DMS153 (cell line): ENCODE data around the gene MRLN.
"Not testable (repeated sequence)": the region's sequence is repeated elsewhere in the genome, so short reads cannot be mapped to it uniquely, and the experiment has no call there.

Experiments
- DNase-seq: peaks from one replicate; lab custom pipeline; 2025; lab: John Stamatoyannopoulos, UW

MRLN gene

DNA sequence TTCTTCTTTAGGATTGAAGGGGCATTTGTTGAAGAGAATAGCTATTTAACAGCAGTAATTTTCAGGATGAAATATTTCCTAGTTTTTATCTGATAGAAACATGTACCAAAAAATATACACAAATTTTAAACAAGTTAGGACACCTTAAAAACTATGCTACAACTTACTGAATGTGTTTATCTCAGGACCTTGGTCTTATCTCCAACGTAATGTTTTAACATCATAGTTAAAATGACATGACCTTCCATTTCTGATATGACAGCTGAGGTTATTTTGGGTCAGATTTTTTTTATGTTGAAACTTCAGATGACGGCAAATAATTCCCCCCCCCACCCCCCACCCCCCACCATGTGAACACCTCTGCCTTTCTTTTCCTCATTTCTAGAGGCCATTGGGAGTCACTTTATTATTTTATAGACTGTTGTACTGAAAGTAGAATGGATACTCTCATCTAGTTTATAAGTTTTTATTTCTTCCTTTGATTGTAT is 8.0 kb downstream of the MRLN start:
- no peak for DNase-seq

DNA sequence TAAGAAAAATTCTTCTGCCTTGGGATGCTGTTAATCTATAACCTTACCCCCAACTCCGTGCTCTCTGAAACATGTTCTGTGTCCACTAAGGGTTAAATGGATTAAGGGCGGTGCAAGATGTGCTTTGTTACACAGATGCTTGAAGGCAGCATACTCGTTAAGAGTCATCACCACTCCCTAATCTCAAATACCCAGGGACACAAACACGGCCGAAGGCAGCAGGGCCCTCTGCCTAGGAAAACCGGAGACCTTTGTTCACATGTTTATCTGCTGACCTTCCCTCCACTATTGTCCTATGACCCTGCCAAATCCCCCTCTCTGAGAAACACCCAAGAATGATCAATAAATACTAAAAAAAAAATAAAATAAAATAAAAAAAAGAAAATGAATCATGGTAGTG is 8.5 kb downstream of the MRLN start:
- not testable (repeated sequence) for DNase-seq

DNA sequence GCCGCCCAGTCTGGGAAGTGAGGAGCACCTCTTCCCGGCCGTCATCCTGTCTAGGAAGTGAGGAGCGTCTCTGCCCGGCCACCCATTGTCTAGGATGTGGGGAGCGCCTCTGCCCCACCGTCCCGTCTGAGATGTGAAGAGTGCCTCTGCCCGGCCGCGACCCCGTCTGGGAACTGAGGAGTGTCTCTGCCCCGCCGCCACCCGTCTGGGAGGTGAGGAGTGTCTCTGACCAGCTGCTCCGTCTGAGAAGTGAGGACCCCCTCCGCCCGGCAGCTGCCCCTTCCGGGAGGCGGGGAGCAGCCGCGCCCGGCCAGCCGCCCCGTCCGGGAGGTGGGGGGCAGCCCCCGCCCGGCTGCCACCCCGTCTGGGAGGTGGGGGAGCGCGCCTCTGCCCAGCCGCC is 9.1 kb downstream of the MRLN start:
- not testable (repeated sequence) for DNase-seq

DNA sequence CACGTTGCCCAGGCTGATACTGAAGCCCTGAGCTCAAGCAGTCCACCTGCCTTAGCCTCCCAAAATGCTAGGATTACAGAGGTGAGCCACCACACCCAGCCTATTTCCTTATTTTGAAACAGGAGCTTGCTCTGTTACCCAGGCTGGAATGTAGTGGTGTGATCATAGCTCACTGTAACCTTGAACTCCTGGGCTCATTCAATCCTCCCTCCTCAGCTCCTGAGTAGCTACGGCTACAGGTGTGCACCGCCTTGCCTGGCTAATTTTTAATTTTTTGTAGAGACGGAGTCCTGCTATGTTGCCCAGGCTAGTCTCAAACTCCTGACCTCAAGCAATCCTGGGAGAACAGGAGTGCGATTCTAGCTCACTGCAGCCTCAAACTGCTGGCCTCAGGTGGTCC is 11.7 kb downstream of the MRLN start:
- no peak for DNase-seq

DNA sequence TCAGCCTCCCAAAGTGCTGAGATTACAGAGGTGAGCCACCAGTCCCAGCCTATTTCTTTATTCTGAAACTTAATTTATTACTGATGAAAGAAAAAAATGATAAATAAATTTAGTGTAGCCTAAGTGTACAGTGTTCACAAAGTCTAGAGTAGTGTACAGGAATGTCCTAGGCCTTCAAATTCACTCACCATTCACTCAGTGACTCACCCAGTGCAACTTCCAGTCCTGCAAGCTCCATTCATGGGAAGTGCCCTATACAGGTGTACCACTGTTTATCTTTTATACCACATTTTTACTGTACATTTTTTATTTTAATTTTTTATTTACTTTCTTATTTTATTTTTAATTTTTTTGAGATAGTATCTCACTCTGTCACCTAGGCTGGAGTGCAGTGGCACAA is 12.2 kb downstream of the MRLN start:
- no peak for DNase-seq

DNA sequence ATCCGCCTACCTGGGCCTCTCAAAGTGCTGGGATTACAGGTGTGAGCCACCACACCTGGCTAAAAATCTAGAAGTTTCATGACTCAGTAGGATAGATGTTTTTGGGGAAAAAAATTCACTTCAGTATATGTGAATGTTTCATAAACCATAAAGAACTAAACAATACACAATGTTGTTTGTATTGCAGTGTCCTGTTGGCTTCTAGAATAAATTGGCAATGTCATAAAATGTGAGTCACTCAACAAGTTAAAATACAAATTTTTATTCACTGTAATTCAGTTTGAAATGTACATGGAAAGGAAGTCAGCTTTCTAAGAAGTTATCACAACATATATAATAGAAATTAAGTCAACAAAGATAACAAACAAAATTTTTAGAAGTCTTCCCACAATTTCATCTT is 16.5 kb downstream of the MRLN start:
- no peak for DNase-seq

DNA sequence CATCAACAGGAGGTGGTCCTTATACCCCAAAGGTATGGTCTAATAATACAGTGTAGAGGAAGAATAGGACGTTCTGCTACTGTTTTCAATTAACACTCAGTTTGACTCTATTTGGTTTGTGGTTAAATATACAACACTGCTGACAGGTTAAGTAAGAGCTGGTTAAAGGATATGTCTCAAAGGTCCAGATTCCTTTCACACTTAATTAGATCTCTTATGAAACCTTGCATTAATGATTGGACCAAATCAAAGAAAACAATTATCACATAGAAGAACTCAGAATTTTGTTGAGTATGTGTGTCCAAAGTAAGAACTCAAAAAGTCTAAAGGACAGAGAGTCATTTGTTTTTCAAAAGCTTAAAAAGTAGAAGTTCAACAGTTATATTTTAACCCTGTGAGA is 18.0 kb downstream of the MRLN start:
- no peak for DNase-seq

DNA sequence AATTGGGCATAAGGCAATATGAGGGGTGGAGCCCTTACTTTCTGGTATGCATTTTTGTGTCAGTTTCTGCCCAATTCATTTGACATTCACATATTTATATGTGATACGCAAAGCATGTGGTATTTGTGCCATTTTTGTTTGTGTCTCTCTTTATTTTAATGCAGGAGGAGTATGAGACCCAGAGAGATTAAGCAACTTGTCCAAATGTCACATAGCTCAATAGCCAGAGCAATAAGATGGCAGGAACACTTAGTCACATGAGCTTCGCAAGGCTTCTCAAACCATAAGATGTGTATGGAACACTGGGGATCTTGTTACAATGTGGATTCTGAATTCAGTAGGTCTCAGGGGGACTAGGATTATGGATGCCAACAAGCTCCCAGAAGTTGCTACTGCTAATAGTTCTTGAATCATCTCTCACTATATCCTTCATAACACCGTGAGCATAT is 19.2 kb downstream of the MRLN start:
- DNase-seq = no peak

DNA sequence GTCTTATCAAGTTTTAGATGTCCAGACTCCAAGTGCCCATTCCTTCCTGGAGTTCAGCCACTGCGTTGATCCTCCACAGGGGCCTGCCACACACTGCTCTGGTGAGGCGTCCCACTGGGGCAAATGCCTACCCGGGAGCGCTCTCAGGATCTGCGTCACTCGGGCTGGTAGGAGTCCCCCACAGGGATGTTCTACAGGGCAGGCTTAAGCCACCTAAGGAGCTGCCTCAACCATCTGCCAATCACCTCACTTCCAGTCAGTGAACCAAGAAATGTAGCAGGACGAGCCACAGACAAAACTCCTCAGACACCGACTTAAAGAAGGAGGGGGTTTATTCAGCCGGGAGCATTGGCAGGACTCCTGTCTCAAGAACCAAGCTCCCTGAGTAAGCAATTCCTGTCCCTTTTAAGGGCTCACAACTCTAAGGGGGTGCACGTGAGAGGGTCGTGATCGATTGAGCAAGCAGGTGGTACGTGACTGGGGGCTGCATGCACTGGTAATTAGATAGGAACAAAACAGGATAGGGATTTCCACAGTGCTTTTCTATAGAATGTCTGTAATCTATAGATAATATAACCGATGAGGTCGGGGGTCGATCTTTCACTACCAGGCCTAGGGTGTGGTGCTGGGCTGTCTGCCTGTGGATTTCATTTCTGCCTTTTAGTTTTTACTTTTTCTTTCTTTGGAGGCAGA is 19.8 kb downstream of the MRLN start:
- DNase-seq = not testable (repeated sequence)

DNA sequence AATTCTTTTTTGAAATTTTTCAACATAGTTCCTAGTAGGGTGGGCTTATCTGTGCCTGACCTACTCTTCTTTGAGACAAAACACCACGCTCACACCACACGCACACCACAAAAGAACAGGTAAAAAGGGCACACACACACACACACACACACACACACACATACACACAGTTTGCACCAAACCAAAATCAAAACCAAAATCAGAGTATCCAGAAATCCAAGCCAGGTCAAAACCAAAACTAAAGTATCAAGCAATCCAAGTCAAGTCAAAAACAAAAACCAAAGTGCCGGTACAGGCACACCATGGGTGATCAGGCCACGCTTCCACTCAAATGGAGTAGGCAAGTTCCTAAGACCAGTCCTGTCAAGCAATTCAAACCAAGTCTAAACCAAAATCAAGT is 20.4 kb downstream of the MRLN start:
- DNase-seq = not testable (repeated sequence)

DNA sequence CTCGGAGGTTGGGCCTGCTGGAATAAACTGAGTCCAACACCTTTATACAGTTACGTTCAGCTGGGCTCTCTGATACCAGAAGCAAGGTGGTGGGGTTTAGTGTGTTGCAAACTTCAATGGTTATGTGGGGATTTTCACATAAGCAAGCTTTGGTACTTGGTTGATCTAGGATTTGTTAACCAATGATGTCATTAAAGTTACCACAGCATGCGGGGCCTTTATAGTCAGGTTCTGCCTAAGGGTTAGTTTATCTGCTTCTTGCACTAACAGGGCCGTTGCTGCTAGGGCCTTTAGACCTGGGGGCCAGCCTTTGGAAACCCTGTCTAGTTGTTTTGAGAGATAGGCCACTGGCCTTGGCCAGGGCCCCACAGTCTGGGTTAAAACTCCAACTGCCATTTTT is 24.1 kb downstream of the MRLN start:
- not testable (repeated sequence) for DNase-seq

DNA sequence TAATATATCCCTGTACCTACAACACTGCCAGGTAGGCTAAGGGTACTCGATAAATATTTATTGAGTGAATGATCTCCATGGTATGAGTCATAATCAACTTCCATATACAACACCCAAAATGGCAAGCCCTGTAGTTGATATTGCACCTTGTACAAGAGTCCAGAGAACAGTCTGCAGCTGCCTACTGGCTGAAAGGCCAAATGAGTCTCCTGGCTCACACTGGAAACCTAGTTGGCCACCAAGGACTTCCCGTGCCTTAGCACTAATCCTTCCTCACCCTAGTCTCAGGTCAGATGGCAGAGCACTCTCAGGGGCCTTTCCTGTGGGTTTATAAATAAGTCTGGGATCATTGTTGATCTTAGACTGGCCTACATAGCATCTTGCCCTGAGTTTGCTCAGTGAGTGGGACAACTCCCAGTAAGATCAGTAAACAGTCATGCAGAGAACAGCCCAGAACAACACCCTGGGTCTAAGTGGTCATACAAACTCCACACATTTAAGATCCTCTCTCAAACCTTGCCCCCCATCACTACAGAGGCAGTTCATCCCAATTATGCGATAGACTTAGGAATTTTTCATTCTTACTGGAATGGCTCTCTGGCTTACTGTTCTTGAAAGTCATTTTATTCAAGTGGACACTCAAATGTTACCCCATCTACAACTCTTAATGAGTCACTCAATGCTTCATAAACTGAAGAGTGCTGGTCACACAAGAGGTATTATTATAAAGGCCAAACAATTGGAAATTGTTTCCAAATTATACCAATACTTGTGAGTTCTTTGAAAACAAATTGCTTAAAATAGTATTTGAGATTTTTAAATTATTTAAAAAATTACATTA is 28.9 kb downstream of the MRLN start:
- DNase-seq = no peak

DNA sequence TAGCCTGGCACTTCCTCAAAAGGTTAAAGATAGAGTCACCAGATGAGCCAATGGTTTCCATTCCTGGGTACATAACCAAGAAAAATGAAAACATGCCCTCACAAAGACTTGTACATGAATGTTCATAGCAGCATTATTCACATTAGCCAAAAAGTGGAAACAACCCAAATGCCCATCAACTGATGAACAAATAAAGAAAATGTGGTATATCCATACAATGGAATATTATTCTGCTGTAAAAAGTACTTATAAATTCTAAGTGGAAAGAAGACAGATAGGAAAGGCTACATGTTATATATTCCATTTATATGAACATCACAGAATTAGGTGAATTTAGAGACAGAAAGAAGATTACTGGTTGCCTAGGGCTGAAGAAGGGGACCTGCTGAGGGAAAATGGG is 32.9 kb downstream of the MRLN start:
- DNase-seq = no peak

DNA sequence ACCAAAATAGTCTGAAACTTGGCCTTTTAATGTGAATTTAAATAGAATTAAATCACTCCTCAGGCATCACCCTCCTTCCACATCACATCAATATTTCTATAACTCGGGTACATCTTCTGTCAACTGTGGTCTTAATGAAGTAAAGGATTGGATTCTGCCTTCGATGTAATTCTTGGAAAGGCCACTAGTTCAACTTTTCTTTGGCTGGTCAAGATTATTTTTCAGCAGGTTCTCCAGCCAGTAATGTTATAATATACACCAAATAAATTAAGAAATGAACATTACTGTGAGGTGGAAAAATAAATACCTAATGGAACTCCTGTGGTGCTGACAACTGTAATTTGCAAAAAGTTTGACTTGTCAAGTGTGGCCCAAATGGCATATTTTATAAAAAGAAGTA is 33.9 kb downstream of the MRLN start:
- DNase-seq = no peak

DNA sequence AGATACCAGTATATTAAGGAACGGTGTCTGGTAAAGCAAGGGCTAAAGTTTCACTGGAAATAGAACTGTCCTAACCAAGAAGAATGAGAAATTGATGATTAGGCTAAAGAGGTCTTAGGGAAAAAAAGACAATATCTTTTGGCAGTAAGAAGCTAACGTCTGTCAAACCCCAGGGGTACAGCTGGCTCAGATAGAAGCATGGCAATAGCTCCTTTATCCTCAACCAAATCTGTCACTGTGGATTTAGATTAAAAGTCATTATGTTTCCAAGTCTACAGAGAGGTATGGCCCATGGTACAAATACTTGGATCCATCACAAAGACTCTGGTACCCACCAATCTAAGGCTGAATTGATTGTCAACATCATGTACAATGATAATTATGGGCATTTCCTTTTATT is 35.0 kb downstream of the MRLN start:
- no peak for DNase-seq

DNA sequence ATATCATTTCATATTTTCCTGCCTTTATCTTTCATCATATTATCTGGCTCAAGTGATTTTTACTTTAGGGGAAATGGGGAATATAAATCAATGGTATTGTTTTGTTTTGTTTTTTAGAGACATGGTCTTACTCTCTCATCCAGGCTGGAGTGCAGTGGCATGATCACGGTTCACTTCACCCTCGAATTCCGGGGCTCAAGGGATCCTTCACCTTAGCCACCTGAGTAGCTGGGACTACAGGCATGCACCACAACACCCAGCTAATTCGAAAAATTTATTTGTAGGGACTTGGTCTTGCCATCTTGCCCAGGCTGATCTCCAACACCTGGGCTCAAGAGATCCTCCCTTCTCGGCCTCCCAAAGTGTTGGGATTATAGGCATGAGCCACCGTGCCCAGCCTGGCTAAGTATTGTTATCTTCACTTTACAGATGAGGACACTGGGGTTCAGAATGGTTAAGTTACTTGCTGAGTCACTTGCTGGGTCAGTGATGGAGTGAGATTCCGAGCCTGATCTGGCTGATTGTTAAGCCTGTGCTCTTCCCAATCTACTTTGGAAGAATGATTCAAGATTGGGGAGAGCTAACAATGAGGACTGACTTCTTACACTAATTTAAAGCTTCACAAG is 39.9 kb downstream of the MRLN start:
- no peak for DNase-seq

DNA sequence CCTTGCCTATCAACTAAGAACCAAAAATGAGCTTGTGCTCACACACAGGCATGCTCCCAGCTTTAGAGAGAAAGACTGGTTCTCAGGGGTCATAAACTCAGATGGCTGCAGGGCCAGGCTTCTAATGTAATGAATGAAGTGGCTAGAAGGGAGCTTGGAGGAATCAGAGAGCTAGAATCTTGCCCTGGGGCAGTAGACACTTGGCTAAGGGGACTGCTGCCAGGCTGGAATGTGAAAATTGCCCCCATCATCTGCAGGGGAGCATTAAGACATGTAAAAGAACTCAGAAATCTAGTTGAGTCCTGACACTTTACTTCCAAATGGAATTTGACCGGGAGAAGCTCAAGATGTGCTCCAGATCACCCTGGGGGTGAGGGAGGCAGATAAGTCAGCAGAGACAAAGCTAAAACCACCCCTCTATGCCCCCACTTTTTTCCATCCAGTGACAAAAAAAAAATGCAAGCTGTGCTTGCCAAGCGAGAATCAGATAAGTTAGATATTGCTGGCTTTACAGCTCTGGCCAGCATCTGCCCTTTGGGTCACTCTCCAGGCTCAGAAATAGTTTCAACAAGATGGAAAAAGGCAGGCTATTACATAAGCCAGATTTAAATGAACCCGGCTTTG is 41.3 kb downstream of the MRLN start:
- no peak for DNase-seq

DNA sequence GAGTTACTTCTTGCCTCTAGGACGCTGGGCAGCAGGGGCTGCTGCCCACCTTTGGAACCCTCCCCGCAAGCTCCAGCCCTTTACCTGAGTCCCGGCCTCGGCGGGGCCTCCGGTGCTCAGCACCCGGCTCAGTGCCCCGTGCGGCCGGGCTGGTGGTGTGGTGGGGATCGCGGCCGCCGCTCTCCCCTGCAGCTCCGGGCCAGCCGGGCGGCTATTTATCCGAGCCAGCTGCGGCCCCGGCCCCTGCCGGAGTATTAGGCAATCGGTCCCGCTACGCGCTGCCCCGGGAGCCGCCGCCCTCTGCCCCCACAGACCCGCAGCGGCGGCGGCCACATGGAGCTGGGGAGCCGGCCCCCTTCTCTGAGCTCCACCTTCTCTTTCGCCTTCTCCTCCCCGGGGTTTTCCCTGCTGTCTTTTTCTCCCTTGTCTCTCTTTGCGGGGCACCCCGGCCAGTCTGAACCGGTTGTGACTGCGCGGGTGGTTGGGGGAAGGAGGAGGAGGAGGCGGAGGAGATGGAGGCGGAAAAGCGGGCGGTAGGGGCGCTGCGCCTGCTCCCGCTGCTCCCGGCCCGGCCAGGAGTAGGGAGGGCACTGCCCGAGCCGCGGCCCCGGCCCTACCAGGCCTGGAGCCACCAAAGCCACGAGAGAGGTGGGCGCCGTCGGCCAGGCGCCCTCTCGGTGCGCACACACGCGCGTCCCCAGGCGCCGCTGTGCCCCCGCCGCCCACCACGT is 43.7 kb downstream of the MRLN start, which contains the start of gene SLC16A9:
TSS of gene SLC16A9 (minus strand) at position 456 of the 731 bp plus-strand sequence. CDS start 25,559 bp downstream, outside the sequence.
- DNase-seq = peak; percentile 10

DNA sequence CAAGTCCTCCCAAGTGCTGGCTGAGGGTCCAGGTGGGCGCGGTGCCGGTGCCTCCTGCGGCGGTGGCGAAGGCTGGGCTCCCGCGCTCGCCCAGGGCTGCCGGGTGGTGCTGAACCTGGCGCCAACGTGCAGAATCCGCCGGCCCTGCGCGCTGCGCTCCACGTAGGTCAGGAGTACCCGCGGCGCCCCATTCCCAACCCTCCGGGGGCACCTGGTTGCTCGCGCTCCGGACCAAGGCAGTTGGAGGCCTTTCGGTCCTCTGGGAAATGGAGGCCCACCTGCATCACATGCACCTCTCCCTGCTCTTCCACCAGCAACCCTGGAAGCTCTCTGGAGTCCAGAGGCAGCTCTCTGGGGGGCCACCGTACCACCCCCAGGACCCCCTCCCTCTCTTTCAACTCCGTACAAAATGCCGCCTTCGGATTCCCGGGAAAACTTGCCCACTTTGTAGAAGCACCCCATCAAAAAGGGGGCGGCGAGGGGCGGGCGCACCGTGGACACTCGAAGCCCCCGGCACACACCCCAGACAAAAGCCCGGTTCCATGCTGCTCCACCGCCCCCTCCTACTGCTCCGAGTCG is 44.4 kb downstream of the MRLN start:
- DNase-seq = no peak

DNA sequence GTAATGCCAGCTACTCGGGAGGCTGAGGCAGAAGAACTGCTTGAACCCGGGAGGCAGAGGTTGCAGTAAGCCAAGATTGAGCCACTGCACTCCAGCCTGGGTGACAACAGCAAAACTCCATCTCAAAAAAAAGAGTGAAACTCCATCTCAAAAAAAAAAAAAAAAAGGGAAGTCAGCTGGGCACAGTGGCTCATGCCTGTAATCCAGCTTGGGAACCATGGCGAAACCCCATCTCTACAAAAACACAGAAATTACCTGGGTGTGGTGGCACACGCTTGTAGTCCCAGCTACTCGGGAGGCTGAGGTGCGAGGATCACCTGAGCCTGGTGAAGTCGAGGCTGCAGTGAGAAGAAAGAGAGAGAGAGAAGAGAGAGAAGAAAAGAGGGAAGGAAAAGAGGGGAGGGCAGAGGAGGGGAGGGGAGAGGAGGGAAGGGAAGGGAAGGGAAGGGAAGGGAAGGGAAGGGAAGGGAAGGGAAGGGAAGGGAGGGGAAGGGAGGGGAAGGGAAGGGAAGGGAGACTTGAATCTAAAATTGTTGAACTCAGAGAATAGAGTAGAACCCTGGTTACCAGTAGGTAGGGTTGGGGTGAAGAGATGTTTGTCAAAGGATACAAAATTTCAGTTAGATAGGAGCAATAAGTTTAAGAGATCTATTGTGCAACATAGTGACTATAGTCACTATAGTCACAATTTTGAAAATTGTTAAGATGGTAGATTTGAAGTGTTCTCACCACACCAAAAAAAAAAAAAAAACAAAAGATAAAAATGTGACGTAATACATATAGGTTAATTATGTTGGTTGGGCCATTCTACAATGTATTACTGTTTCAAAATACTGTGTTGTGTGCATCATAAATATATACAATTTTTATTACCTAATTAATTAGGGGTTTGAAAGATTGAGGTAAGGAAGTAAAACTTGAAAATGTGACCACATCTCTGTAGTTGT is 46.1 kb downstream of the MRLN start:
- no peak for DNase-seq
